GM21737 (cell line): ENCODE measurements around the gene SERGEF.

Source experiments
- ATAC-seq: cut with Tn5 transposase; IDR thresholded peaks from one replicate; pipeline ENCODE4 v1.9.1; 2021; ENCODE audit warnings: mild to moderate bottlenecking, moderate library complexity; ENCODE audit not compliant: unreplicated experiment

Gene SERGEF

GRCh38 chr11:17865765-17866428, 146.9 kb downstream of the SERGEF start:
- ATAC-seq = no peak

DNA sequence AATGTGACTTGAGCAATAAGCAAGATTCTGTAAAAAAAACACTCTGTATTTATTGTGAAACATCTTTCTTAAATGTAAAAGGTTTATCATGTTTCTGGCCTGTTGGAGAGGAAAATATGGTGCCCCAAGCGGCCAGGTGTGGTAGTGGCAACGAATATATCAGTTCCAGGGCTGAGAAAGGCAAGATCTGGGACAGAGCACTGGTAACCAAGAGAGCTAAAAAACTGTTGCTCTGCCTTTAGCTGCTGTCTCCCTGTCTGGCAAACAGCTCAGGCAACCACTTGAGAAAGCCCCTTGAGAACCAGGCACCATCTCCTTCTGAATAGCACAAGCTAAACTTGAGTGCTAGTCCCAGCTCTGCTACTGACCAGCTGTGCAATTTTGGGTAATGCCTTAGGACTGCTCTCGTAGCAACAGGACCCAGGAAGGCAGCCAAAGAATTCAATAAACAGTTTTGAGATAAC, 148.3 kb downstream of the SERGEF start:
- ATAC-seq = no peak

DNA sequence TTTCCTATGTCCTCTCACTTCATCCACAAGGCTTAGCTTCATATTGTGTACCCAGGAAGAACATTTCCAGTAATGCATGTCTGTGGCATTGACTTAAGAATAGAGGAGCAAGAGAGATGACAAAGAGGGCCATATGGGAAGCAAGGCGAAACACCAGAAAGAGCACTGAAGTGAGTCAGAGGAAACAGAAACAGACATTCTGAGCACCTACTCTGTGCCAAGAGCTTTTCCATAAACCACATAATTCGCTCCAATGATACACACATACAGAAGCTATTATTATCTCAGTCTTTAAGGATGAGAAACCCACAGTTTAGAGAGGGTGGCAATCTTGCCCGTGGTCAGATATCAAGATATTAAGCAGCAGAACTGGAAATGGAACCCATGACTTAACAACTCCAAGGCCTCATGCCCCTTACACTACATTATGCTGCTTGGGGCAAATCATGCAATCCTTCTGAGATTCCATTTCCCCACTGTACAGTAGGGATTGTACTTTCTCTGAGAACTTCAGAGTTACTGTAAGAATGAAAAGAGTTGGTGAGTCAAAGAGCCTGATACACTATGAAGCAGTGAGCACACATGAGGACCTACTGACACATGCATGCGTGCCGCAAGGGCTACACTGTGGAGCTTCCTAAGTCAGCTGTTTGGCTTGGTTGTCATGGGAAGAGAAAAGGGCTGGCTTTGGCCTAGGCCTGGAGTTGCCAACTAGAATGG, 151.7 kb downstream of the SERGEF start:
- no peak for ATAC-seq

GRCh38 chr11:17859552-17859951, 153.3 kb downstream of the SERGEF start:
- ATAC-seq = no peak

DNA sequence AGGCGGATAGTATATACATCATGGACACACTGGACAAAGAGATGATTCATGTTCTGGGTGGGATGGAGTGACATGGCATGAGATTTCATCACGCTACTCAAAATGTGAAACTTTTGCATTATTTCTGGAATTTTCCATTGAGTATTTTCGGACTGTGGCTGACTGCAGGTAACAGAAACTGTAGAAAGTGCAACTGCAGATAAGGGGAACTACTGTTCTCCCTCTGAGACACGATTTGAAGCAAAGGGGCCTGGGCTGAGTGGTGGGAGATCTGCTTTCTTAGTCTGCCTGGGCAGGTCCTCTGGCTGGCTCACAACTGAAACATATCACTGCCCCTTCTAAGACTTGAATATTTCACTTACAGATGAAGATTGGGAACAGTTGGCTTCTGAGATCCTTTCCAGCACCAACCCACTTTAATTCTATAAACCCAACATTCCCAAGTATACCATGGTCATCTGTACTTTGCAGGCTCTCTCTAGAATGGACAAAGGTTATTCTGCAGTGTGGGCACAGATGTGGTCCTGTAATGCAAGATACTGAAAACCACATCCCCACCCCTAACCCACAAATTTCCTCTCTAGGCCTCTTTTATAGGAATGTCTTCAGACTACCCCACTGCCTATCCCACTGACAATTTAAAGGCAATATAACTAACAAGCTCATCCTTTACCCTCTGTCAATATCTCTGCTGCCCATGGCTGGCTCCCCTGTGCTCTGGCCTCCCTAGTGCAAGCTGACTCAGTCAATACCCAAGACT, 157.1 kb downstream of the SERGEF start:
- no peak for ATAC-seq

- ATAC-seq = no peak
These were observed 159.6 kb downstream of the SERGEF start for GRCh38 chr11:17853280-17853679.

DNA sequence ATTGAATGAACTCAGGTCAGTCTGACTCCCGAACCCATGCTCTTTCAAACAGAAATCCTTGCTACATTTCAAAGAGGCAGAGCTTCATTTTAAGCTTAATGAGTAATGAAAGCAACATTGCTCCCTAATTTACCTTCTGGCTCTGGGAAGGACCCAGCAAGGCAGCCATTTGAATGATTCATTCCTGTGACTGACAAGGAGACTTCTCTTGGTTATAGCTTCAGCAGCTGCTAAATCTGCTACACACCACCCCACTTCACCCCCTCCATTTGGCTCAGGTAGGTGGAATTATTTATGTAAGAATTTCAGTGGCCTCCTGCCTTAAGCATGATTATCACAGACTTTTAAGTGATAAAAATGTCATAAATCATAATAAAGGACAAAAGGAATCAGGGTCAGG, 160.6 kb downstream of the SERGEF start:
- no peak for ATAC-seq

GRCh38 chr11:17851697-17852096, 161.2 kb downstream of the SERGEF start:
- ATAC-seq = no peak

GRCh38 chr11:17850336-17850735, 162.5 kb downstream of the SERGEF start:
- ATAC-seq = no peak

- no peak for ATAC-seq
These were observed 164.1 kb downstream of the SERGEF start for GRCh38 chr11:17848715-17849114.

- ATAC-seq = no peak
These were observed 165.9 kb downstream of the SERGEF start for GRCh38 chr11:17846852-17847453.

DNA sequence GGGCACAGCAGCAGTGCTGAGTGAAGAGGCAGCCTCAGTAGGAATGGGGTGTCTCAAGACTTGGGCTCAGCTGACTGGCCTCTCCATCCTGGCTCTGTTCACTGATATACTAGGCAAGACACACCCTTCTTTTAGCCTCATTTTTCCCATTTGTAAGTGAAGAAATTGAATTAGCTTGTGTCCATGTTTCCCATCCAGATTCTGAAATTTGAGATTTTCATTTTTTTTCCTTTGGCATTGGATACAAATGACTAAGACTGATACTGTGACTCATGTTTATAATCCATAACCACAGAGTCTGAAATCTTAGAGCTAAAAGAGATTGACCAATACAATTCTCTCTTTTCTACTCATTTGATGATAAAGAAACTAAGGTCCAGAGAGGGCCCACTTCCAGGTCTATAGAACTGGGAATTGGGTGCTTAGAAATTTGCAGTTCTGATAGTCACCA, 167.4 kb downstream of the SERGEF start:
- ATAC-seq = no peak

- ATAC-seq = no peak
These were observed 172.7 kb downstream of the SERGEF start for GRCh38 chr11:17840101-17840548.

DNA sequence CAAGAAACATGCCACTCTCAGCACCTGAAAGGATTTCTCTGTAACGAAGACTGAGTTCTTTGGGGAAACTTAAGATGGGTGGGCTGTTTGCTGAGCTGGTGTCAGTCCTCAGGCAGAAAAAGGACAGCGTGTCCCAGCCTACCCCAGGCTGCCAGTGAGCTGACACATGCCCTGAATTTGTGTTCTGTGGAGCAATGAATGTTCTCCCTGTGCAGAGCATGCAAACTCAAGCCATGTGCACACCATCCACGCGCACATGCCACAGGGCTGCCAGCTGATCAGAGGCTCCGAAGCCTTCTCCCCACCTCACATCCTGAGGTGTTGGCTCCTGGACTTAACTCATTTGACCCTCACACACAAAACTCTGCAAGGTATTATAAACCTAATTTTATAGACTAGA, 173.4 kb downstream of the SERGEF start:
- no peak for ATAC-seq

GRCh38 chr11:17838102-17838501, 174.7 kb downstream of the SERGEF start:
- no peak for ATAC-seq

GRCh38 chr11:17831883-17832282, 181.0 kb downstream of the SERGEF start:
- no peak for ATAC-seq

DNA sequence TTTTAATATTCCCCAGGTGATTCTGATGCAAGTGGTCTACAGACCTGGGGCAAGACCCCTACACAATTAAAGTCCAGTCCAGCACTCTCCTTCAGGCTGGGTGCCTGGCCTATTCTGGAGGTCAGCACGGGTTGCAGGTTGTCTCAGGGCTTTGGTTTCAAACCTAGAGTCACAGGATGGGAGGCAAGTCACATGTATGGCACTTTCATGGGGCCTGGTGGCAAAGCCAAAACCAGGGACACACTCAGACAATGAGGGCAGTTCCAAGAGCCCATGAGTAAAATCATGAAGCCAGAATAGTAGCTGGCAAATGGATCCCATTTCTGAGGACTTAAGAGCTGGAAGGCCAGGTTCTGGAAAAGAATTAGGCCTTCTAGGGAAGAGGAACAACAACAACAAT, 181.6 kb downstream of the SERGEF start:
- ATAC-seq = no peak

DNA sequence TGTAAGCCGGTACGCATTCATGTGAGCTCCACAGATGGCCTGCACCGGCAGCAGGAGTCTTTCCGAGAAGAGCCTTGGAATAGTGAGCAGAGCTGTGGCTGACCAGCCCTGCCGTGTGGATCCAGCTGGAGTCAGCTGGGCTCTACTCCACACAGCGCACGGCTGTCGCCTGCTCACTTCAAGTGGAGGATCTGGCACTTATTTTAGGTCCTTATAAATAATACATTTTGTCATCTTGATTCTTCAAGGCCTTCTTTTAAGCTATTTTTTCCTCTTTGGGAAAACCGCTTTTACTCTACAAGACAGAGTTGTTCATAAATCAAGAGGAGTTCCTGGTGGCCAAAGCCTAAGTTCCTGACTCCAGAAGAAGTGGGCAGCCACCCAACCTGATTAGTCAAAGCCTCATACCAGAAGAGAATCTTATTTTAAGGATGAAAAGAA, 184.5 kb downstream of the SERGEF start:
- ATAC-seq = no peak

- no peak for ATAC-seq
These were observed 185.8 kb downstream of the SERGEF start for GRCh38 chr11:17827006-17827405.

DNA sequence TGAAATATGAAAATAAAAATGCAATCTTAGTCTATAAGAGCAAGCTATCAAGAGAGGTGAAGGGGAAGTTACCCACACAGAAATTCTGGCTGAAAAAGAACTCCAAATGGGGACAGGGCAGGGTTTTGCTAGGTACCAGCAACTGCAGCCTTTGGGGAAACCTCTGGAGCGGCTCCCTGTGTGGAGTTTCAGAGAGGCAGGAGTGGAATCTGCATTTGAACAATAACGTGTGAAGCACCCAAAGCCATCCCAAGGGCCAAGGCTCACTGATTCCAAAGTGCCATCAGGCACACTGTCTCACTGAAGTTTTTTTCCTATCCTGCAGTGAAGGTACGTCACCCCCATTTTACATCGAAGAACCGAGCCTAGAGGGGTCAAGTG, 190.5 kb downstream of the SERGEF start:
- no peak for ATAC-seq
